ENCODE results near the gene FLOT1.
A peak's percentile ranks its signal among the peaks of the same experiment; 100 is the strongest.
"Not testable (repeated sequence)": the region's sequence is repeated elsewhere in the genome, so short reads cannot be mapped to it uniquely, and the experiment has no call there.

The FLOT1 gene

GRCh38 chr6:30744054-30744805 is 1.7 kb upstream of the FLOT1 start, which contains the start of gene IER3:
Gene IER3, minus strand, starts transcription at chr6:30744547. Its CDS starts 29 bp downstream, at chr6:30744518.
- DNase-seq: peak; percentile 87

- DNase-seq: peak; percentile 34
Measured at GRCh38 chr6:30743099-30744053, 889 bp upstream of the FLOT1 start.

- peak; percentile 67 for DNase-seq
Measured at GRCh38 chr6:30741789-30742315, 635 bp downstream of the FLOT1 start.

- peak; percentile 52 for DNase-seq
Measured at GRCh38 chr6:30741063-30741779, 1.3 kb downstream of the FLOT1 start.

- no peak for DNase-seq
Measured at GRCh38 chr6:30740540-30740870, 2.0 kb downstream of the FLOT1 start.

GRCh38 chr6:30738532-30738931 is 4.0 kb downstream of the FLOT1 start:
- DNase-seq: no peak

- no peak for DNase-seq
Measured at GRCh38 chr6:30735668-30736314, 6.7 kb downstream of the FLOT1 start.

- DNase-seq: no peak
Measured at GRCh38 chr6:30732237-30732943, 10.1 kb downstream of the FLOT1 start.

- peak; percentile 75 for DNase-seq
Measured at GRCh38 chr6:30730601-30731435, 11.7 kb downstream of the FLOT1 start.

- no peak for DNase-seq
Measured at GRCh38 chr6:30727920-30728553, 14.4 kb downstream of the FLOT1 start.

GRCh38 chr6:30726506-30727413 is 15.7 kb downstream of the FLOT1 start:
- DNase-seq: no peak

- DNase-seq: no peak
Measured at GRCh38 chr6:30725713-30726505, 16.6 kb downstream of the FLOT1 start.

- no peak for DNase-seq
Measured at GRCh38 chr6:30724906-30725667, 17.4 kb downstream of the FLOT1 start.

- DNase-seq: not testable (repeated sequence)
Measured at GRCh38 chr6:30723843-30724741, 18.4 kb downstream of the FLOT1 start.

GRCh38 chr6:30723159-30723842 is 19.2 kb downstream of the FLOT1 start:
- DNase-seq: not testable (repeated sequence)
